ENCODE results near the gene SPATA31D4.
"Not testable (repeated sequence)": the region's sequence is repeated elsewhere in the genome, so short reads cannot be mapped to it uniquely, and the experiment has no call there.

The SPATA31D4 gene

DNA sequence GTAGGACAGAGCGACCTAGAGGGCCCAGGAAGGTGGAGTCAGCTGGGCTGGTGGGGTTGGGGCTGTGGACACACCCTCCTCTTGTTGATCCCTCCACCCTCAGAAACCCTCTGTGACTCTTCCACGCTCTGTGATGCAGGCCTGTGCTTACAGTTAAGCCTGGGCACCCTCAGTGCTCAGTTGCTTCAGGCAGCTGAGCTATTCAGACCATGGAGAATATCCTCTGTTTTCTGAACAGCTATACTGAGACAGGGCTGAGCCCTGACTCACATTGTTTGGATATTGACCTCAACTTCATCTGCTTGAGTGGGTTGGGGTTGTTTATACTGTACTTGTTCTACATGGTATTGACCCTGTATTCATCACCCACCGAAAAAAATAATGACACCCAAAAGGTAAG is at the start of gene SPATA31D4:
Gene SPATA31D4 (plus strand): TSS at position 124 of the 400 bp plus-strand sequence. CDS start 86 bp downstream, at position 210.
- DNase-seq = not testable (repeated sequence)

DNA sequence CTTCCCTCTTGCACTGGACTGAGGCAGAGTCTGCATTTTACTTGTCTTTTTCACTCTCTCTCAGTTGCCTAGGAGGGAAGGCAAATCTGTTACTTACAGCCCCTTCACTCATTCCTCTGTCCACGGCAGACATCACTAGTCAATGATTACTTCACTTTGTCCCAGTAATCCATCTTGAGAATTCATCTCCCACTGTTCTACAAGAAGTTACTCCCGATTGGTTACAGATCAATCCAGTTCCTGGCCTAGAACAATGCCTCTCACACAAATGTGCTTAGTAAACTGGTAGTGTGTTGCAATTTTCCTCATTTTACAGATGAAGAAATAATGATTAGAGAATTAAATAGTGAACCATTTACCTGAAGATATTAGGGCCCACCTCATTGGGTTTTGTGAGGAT is 49.7 kb upstream of the SPATA31D4 start:
- no peak for DNase-seq

DNA sequence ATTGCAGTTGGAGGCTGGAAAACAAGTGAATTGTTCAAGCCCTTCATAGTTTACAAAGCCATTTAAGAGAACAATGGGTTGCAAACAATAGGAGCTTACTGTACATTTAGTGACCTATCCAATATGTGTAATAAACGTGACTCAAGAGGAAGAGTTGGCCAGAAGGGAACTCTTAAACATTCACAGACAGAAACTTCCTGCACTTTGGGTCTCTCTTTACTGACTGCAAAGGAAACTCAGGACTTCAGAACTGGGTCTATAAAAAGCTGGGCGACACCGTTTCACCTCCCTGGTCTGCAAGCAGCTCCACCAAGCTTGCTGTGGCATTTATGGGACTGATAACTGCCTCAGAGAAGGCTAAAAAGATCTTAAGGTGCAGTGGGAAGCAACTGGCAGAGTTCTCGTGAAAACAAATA is 48.7 kb upstream of the SPATA31D4 start:
- DNase-seq = no peak

DNA sequence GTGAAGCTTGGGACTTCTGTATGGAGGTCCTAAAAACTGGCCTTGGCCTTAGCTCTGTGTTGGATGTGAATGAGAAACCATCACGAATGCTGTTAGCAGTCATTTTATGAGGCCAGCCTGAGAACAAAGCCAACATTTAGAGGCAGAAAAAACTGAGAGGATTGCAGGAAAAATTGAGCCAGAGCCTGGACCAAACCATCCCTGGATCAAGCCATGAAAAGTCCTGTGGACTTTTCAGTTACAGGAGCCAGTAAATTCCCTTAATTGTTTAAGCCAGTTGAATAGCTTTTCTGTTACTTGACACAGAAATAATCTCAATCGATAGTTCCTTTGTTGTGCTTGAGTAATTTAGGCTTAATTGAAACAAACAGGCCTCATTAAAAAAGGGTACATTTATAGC is 42.6 kb upstream of the SPATA31D4 start:
- DNase-seq = no peak

DNA sequence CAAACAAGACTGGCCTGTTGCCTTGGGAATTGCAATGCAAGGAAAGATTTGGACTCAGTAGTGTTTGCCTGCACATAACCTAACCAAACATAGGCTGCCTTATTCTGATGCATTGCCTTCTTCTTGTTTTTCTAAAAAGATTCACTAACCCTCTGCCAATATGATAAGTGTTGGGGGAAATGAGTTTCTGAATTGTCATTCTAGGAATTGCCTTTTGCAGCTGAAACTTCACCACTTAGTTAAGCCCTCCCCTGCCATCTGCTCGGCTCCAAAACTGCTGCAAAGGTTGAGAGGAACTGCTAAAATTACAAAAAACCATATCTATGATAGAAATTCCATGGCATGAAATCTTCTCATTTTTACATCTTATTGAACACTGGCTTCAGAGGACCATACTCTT is 41.6 kb upstream of the SPATA31D4 start:
- DNase-seq = no peak

DNA sequence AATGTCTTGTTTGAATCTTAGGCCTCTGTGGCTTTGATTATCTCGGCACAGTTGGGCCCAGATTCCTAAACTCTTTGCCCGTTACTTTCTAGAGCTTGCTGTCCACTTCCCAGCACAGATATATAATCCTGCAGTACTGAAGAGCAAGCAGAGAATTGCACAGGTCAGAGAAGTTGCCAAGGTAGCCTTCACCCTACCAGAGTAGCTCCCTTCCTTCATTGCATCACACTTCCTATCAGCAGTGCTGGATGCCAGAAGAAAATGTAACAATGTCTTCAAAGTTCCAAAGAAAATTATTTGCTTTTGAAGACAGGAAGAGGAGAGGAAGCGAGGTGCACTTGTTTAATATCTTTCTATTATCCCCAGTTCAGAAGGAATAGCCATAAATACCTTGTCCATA is 38.1 kb upstream of the SPATA31D4 start:
- no peak for DNase-seq

DNA sequence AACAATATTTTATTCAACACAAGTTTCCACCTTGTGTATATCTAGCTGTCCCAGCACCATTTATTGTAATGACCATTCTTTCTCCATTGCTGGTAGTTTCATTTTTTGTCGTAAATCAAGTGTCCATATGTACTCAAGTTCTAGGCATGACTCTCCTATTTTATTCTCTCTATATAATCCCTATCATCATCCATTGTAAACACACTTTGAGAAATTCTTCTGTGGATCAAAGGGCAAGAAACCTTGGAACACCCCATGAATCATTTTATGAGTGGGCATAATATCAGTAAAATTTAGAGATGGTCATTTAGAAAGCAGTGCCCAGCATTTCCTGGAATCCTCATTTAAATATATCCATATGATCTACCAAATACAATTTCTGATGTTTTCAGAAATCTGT is 35.8 kb upstream of the SPATA31D4 start:
- no peak for DNase-seq

DNA sequence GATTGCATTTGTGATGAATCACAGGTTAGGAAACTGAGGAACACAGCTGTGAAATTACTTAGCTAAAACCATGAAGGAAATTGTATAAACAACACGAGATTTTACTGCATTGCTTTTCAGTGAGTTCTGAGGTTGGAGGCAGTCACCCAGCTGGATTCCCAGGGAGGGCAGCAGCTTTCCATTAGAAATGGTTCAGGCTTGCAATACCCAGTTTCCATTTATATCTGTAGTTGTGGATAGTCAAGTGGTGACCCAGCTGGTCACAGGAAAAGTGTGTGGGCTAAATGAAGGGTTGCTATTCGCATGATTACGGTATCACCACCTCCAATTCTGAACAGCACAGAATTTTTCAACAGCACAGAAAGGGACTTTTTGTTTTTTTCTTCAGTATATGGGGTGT is 34.3 kb upstream of the SPATA31D4 start:
- no peak for DNase-seq

DNA sequence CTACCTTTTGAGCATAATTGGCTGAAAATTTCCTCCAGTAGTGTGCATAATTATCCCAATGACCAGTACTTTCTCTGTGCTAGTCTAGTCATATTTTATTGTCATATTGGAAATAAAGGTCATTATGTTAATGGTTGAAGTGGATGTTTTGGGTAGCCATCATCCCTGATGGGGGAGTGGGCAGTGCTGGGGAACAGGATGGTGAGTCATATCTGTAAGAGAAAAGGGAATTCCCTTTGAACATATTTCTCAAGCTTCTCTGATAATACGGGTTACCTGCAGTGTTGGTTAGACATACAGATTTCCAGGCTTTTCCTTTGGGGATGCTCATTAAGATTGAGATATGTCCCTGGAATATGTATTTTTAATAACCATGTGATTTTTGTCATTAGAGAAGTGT is 33.3 kb upstream of the SPATA31D4 start:
- no peak for DNase-seq

DNA sequence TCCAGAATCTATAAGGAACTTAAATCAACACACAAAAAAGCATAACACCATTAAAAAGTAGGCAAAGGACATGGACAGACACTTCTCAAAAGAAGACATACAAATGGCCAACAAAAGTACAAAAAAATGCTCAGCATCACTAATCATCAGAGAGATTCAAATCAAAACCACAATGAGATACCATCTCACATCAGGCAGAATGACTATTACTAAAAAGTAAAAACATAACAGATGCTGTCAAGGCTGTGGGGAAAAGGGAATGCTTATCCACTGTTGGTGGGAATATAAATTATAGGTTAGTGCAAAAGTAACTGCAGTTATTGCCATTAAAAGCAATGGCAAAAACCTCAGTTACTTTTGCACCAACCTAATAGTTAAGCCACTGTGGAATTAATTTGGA is 32.2 kb upstream of the SPATA31D4 start:
- no peak for DNase-seq

DNA sequence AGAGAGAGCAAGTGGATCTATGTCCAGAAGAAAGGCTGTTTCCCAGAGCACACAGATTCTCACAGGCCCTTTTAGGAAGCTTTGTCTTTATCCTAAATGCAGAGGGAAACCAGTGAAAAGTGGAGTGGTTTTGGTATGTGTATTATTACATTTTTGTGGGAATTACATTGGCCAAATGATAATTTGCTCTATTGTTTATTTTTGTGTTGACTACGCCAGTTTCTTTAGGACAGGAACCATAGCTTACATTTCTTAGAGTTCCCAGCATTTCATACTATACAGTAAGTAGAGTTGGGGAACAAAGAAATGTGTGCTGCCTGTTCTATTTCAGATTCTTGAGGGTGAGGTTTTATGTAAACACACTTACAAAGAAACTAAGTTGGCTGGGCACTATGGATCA is 29.4 kb upstream of the SPATA31D4 start:
- no peak for DNase-seq

DNA sequence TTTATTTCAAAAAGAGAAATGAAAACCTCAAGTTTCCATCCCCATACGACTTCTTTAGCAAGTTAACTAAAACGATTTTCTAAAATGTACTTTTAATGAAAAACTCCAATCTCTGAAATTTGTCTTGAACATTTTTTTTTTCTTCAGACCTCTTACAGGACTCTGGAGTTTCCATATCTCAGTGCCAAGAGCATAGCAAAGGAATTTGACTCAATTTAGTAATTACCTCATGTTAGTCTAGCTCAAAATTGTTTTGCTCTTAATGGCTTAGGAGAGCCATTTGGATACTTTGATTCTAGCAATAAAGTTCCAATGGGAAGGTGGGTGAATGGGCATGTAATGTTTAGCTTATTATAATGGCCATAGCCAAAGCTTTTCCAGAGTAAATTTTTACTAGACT is 26.0 kb upstream of the SPATA31D4 start:
- DNase-seq = no peak

DNA sequence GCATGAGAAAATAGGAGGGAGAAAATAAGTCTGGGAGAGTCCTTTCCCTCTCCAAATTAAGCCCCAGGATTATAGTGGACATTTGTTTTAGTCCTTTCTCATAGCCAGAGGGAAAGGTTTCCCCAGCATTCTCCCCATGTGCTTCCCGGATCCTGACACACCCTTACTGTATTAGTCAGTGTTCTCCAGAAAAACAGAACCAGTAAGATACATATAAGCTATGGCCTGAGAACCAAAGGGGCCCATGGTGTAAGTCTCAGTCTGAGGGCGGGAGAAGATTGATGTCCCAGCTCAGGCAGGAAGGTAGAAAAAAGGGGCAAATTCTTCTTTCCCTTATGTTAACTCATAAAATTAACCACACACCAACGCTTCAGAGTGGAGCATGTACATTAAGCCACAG is 25.6 kb upstream of the SPATA31D4 start:
- no peak for DNase-seq

DNA sequence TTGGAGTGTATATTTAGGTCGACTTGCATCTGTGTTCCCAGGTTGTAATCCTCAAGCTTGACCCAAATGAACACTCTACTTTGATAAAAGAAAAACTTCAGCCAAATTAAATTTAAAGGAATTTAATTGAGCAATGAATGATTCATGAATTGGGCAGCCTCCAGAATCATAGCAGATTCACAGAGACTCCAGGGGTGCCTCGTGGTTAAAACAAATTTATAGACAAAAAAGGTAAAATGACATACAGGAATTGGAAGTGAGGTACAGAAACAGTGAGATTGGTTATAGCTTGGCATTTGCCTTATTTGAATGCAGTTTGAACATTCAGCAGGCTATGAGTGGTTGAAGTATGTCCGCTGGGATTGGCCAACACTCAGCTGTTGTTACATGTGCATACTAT is 21.6 kb upstream of the SPATA31D4 start:
- no peak for DNase-seq

DNA sequence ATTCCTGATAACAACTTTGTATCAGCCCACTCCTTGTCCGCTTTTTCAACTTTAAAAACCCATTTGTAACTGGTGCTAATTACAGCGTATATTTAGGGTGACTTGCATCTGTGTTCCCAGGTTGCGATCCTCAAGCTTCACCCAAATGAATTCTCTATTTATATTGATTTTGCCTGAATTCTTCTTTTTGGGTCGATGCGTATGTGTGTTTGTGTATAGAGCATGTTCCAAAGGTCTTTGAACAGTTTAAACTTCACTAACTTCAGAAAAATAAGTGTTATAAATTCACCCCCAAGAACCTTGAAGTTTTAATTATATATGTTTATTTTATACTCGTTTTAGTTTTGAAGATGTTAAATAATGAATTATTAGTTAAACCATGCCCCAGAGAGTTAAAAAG is 16.1 kb upstream of the SPATA31D4 start:
- no peak for DNase-seq

DNA sequence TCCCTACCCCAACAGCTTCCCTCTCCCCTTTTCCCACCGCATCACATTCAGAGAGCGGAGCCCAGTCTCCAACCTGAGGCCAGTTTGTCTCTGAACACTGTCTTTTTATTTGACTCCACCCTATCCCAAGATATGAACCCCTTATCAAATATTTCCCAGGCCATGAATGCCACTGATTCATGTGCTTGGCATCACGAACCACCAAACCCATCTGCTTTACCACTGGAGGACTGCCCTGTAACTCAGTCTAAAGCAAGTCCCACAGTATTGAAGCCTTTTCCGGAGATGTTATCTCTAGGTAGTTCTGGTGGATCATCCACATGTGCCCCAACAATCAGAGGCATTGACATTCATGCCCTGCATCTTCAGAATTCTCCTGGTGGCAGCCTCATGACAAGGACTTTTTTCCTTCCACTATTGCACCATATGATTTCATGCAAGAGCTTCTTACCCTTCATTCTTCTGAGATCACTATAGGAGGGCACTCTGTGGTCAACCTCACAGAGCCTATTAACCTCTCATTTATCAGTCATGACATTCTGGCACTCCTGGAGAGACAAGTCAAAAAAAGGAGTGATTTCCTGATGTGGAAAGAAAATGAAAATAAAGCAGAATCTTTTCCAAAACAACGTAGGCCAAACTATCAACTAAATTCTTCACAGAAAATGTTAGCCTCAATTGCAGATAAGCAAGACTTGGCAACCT is 12.3 kb upstream of the SPATA31D4 start:
- DNase-seq = no peak

DNA sequence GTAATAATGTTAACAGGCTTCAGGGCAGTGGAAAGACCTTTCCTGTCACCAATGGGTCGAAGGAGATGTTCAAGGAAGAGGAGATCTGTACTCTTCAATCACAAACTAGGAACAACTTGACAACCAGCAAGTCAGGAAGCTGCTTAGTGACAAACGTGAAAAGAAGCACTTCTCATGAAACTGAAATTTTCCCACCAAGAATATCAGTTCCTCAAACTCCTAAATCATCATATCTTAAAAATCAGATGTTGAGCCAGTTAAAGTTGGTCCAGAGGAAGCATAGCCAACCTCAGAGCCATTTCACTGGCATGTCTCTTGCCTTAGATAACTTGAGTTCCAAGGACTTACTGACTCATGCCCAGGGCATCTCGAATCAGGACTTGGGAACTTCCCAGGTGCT is 9.7 kb upstream of the SPATA31D4 start:
- DNase-seq = not testable (repeated sequence)

DNA sequence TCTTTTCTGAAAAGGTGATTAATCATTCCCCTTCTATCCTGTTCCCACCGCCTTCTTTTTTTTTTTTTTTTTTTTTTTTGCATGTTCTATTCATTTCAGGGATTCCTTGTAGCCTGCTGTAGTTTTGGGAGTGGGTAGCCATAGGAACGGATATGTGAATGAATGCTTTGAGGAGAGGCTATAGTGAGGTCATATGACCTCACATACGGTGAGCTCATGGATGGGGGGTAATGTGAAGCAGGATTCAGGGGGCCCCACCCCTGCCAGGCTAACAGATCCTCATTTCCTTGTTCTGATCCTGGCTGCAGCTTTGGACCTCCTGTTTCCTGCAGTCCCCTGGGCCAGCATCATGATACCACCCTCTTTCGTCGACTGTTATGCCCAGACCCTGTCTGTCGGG is 1.9 kb downstream of the SPATA31D4 start:
- not testable (repeated sequence) for DNase-seq

DNA sequence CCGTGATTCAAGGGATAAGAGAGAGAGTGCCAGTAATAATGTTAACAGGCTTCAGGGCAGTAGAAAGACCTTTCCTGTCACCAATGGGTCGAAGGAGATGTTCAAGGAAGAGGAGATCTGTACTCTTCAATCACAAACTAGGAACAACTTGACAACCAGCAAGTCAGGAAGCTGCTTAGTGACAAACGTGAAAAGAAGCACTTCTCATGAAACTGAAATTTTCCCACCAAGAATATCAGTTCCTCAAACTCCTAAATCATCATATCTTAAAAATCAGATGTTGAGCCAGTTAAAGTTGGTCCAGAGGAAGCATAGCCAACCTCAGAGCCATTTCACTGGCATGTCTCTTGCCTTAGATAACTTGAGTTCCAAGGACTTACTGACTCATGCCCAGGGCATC is 5.3 kb downstream of the SPATA31D4 start:
- not testable (repeated sequence) for DNase-seq

DNA sequence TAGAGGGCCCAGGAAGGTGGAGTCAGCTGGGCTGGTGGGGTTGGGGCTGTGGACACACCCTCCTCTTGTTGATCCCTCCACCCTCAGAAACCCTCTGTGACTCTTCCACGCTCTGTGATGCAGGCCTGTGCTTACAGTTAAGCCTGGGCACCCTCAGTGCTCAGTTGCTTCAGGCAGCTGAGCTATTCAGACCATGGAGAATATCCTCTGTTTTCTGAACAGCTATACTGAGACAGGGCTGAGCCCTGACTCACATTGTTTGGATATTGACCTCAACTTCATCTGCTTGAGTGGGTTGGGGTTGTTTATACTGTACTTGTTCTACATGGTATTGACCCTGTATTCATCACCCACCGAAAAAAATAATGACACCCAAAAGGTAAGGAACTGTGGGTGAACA is 15.2 kb downstream of the SPATA31D4 start, which contains the start of gene SPATA31D3:
Gene SPATA31D3 (plus strand): TSS at position 108 of the 400 bp plus-strand sequence. CDS start 86 bp downstream, at position 194.
- DNase-seq = not testable (repeated sequence)

DNA sequence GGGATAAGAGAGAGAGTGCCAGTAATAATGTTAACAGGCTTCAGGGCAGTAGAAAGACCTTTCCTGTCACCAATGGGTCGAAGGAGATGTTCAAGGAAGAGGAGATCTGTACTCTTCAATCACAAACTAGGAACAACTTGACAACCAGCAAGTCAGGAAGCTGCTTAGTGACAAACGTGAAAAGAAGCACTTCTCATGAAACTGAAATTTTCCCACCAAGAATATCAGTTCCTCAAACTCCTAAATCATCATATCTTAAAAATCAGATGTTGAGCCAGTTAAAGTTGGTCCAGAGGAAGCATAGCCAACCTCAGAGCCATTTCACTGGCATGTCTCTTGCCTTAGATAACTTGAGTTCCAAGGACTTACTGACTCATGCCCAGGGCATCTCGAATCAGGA is 20.4 kb downstream of the SPATA31D4 start:
- DNase-seq = not testable (repeated sequence)

DNA sequence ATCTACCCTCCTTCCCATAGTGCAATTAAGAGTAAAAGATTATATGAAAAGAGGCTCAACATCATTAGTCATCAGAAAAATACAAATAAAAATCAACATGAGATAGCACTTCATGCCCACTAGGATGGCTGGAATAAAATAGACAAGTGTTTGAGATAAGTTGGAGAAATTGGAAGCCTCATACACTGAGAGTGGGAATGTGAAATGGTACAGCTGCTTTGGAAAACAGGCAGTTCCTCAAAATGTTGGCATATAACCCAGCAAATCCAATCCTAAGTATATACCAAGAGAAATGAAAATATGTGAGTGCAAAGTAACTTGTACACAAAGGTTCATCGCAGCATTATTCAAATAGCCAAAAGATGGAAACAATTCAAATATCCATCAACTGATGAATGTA is 24.9 kb downstream of the SPATA31D4 start:
- DNase-seq = no peak

DNA sequence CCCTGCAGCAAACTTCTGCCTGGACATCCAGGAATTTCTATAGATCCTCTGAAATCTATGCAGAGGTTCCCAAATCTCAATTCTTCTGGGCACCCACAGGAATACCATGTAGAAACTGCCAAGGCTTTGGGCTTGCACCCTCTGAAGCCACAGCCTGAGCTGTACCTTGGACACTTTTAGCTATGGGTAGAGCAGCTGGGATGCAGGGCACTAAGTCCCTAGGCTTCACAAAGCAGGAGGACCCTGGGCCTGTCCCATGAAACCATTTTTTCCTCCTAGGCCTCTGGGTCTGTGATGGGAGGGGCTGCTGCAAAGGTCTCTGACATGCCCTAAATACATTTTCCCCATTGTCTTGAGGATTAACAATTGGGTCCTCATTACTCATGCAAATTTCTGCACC is 27.4 kb downstream of the SPATA31D4 start:
- DNase-seq = no peak

DNA sequence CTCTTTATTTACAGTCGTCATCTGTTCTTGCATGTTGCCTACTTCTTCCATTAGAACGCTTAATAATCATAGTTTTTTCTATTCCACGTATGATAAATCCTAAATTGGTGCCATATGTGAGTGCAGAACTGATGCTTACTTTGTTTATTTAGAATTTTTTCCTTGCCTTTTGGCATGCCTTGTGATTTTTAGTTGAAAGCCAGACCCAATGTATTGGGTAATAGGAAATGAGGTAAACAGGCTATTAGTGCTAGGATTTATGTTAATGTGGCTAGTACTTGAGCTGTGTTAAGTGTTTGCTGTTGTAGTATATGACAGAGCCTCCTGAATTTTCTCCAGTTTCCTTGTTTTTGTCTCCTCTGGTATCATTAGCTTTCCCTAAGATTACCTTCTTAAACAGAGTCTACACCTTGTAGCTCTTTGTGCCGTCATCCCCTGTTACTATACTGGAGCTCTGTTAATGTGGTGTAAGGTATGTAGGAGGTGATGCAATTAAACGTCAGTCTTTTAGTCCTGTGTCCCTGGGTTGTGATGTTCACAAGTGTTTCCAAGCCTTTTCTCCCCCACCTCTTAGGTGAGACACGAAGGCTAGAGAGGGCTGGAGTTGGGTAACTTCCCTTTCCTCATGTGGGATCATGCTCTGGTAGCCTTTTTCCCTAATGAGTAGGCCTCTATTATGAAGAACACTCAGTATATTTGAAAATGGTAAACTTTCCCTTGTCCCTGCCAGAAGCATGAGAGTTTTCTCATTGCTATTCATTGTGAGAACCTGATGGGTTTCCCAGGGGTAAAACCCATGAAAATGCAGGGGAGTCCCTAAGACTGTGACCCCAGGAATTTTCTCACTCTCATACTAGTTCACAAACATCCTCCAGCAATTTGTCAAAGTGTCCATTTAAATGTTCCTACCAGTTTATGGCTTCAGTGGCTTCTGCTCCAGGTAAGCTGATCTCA is 36.3 kb downstream of the SPATA31D4 start:
- DNase-seq = no peak

Data from amniotic stem cell (primary cell).